Fibroblast of the aortic adventitia (primary cell): ENCODE data around the gene GPR63. TPM values are rescaled to one million over a fixed set of nuclear protein-coding genes. Genes with fewer than 3 reads are reported as not detected.

Experiments
- DNase-seq: peaks from one replicate; pipeline ENCODE4 v3.0.0-alpha.2; 2010; ENCODE audit warnings: low read depth
- H3K4me3 ChIP-seq: 2 replicates; pipeline ENCODE4 v1.5.1; 2011; ENCODE audit warnings: low read depth, mild to moderate bottlenecking, control low read depth, low read length, moderate library complexity
- total RNA-seq: library from RNA; depleted of rRNA; stranded (reverse); fragments of >200 nt; gene quantifications from 2 replicates; pipeline ENCODE4 v1.2.3, GENCODE V29; 2012; ENCODE audit warnings: low replicate concordance
- TF ChIP-seq, protein P1 (sequence below): IDR thresholded peaks from 2 replicates; pipeline ENCODE4 v1.5.1; 2011; ENCODE audit warnings: mild to moderate bottlenecking, low read length, control low read depth, inconsistent platforms; ENCODE audit not compliant: insufficient read depth

GPR63 gene
- total RNA-seq, 1 donor = 0.27 TPM

DNA sequence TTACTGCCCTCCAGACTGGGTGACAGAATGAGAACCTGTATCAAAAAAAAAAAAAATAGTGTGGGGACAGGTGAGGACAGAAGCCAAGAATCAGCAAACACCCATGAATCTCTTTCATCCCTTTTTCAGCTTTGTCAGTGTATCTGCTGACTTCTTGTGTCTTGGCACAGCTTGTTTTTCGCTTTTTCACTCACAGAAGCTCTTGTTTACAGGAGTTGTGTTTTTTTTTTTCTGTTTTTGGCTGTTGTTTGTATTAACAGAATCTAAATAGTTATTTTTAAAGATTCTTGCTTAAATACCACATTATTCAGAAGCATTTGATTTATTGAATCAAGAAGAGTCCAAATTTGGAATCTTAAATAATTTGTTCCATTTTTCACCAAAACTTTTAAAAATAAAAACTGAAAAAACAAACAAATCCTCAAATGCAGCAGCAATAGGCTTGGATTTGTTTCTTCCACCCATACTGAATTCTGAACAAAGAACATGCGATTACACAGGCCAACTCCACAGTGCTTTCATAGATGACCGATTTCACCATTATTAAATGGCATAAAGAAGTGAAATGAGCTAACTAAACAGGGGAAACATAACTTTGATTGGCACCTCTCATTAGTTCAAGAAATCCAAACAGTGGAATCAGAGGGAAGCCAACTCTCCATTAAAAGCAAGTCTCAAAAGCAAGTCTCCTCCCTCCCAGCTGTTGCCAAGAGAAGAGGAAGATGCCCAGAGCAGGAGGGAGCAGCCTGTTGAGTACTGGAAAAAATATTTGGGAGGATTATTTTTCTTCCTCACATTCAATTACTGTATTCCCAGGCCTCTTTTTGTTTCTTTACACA lies 27.2 kb upstream of the GPR63 start:
- DNase-seq = no peak
- TF ChIP-seq, protein P1, sequence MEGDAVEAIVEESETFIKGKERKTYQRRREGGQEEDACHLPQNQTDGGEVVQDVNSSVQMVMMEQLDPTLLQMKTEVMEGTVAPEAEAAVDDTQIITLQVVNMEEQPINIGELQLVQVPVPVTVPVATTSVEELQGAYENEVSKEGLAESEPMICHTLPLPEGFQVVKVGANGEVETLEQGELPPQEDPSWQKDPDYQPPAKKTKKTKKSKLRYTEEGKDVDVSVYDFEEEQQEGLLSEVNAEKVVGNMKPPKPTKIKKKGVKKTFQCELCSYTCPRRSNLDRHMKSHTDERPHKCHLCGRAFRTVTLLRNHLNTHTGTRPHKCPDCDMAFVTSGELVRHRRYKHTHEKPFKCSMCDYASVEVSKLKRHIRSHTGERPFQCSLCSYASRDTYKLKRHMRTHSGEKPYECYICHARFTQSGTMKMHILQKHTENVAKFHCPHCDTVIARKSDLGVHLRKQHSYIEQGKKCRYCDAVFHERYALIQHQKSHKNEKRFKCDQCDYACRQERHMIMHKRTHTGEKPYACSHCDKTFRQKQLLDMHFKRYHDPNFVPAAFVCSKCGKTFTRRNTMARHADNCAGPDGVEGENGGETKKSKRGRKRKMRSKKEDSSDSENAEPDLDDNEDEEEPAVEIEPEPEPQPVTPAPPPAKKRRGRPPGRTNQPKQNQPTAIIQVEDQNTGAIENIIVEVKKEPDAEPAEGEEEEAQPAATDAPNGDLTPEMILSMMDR = no peak
- no peak overlapping the region for H3K4me3 ChIP-seq

DNA sequence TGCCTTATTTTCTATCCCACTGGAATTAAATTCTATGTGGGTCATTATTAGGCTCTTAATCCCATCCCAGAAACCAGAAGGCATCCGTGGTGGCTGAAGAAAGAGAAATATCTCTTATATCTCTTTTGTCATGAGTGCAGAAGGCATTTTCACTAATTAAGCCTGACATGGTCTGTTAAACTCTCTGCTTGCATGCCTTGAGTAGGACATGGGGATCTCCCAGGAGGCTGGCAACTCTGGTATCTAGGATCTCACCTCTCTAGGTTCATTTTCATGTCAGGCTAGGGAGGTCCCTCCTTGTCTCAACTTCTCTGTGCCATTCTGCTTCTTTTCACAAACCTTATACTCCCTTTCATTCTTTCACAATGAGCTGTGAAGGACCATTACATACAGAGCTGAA lies 25.3 kb upstream of the GPR63 start:
- no peak overlapping the region for H3K4me3 ChIP-seq
- TF ChIP-seq, protein P1 = no peak
- DNase-seq = no peak

DNA sequence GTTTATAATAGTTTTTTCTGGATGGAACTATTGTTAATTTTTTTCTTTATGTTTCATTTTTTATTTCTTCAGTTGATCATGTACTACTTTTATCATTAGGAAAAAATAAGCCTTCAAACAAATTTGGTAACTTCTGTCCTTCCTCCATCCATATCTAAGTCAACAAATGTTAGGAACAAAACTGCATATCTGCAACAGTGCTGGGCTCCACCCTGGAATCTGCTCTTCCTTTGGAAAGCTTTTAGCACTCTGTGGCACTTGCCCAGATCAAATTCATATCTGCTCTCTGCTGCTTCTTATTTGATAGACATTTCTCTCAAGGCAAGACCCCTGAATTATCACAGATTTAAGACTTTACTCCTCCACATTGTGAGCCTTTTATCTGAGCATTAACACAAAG lies 24.3 kb upstream of the GPR63 start:
- no peak for DNase-seq
- TF ChIP-seq, protein P1 = no peak

DNA sequence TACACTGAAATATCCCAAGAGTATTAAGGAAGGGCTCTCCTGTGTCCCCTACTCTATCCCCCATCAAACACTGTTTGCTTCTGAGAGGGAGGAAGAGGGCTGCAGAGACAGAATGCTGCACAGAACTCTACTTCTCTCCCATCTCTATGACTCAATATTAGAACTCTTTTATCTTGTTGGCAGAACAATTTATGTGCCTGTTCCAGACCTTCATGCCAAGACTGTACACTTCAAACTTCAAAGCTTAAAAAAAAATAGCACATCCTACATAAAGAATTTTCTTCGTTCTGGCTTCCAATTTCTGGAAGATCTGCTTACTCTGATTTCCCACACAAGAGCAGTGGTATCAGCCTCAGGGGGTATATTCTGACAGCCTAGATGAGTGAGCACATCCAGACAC lies 19.6 kb upstream of the GPR63 start:
- no peak overlapping the region for H3K4me3 ChIP-seq
- no peak for DNase-seq
- TF ChIP-seq, protein P1 = no peak

More for the DNA sequence above, 24.3 kb upstream of the GPR63 start:
- H3K4me3 ChIP-seq = no peak overlapping the region

DNA sequence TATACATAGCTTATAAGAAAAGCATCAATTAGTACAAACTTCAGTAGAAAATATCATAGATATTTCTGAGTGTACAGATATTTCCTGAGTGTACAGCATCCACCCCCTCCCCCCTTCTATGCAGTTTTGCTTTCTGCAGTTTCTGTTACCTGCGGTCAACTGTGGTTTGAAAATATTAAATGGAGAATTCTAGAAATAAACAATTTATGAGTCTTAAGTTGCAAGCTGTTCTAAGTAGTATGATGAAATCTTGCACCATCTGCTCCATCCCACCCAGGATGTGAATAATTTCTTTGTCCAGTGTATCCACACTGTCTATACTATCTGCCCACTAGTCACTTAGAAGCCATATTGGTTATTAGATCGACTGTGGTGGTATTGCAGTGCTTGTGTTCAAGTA lies 15.8 kb upstream of the GPR63 start:
- H3K4me3 ChIP-seq = no peak overlapping the region
- DNase-seq = no peak
- TF ChIP-seq, protein P1 = no peak

DNA sequence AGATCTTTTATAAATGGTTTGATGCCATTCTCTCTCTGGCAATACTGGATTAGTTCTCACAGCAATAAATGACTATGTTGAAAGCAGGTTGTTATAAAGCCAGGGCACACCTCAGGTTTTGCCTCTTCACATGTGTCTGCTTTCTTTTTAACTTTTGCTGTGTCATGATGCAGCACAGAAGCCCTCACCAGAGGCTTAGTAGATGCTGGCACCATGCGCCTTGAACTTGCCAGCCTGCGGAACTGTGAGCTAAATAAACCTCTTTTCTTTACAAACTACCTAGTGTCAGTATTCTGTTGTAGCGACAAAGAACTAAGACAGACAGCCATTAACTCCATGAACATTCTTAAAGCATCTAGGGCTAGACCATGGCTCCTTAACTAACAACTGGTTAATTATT lies 15.3 kb upstream of the GPR63 start:
- H3K4me3 ChIP-seq = no peak overlapping the region
- TF ChIP-seq, protein P1 = no peak
- no peak for DNase-seq

DNA sequence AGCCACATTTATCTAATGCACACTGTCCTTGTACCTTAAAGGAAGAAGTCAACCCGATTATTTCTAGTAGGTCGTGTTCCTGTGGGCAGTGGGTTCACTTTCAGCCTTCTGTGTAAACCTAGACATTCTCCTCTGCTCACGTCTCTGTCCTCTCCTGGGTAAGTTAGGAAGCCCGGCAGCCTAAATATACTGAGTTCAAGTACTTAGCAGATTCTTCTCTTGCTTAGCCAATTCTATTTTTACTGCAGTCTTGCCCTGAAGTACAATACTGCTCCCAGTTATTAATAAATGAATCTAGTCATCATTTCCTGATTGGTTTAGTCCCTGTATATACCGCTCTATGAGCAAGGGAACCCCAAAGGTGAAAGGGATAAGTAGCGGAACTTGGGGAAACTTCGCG lies 14.6 kb upstream of the GPR63 start:
- H3K4me3 ChIP-seq = no peak overlapping the region
- no peak for DNase-seq
- TF ChIP-seq, protein P1 = no peak
